Fibroblast of lung (primary cell): ENCODE data around the gene CPN2. TPM values are rescaled to one million over a fixed set of nuclear protein-coding genes. Genes with fewer than 3 reads are reported as not detected.

ENCODE experiments used
- DNase-seq, 2 donors: peaks; one replicate each; pipeline versions ENCODE4 v3.0.0 to v3.0.0-alpha.2; 2010; ENCODE audit warnings: low read depth in 2 of 2
- H2AFZ ChIP-seq: 2 replicates; pipeline ENCODE4 v1.5.1; 2012; ENCODE audit warnings: low read length, control low read depth, inconsistent platforms
- H3K27ac ChIP-seq: 2 replicates; pipeline ENCODE4 v1.5.1; 2011; ENCODE audit warnings: low read length, control low read depth; ENCODE audit not compliant: insufficient read depth
- H3K27me3 ChIP-seq: 2 replicates; pipeline ENCODE4 v1.5.1; 2011; ENCODE audit warnings: mild to moderate bottlenecking, low read length; ENCODE audit not compliant: control insufficient read depth, insufficient read depth
- H3K36me3 ChIP-seq: 2 replicates; pipeline ENCODE4 v1.5.1; 2011; ENCODE audit warnings: low read length; ENCODE audit not compliant: control insufficient read depth, insufficient read depth
- H3K4me1 ChIP-seq: 2 replicates; pipeline ENCODE4 v1.5.1; 2011; ENCODE audit warnings: low read length; ENCODE audit not compliant: control insufficient read depth, insufficient read depth; ENCODE audit errors: extremely low read depth
- H3K4me2 ChIP-seq: 2 replicates; pipeline ENCODE4 v1.5.1; 2011; ENCODE audit warnings: low read length, control low read depth; ENCODE audit not compliant: insufficient read depth; ENCODE audit errors: extremely low read depth
- H3K4me3 ChIP-seq, 4 experiments: fragments of 200-600 bp in 1 of 4; sonication (generic) in 1 of 4; replicated peaks in 1 of 4; 2 replicates each; pipeline ENCODE4 v1.5.1; 2011 to 2016; ENCODE audit warnings: low read length in 4 of 4, low read depth in 3 of 4, mild to moderate bottlenecking in 3 of 4, control low read depth in 2 of 4, inconsistent platforms in 1 of 4, mixed read lengths in 1 of 4; ENCODE audit not compliant: insufficient read depth in 1 of 4; ENCODE audit errors: control extremely low read depth in 1 of 4
- H3K79me2 ChIP-seq: 2 replicates; pipeline ENCODE4 v1.5.1; 2012; ENCODE audit warnings: mild to moderate bottlenecking, low read length, inconsistent platforms; ENCODE audit not compliant: control insufficient read depth, insufficient read depth
- H3K9ac ChIP-seq: 2 replicates; pipeline ENCODE4 v1.5.1; 2011; ENCODE audit warnings: mild to moderate bottlenecking, low read length, control low read depth; ENCODE audit not compliant: insufficient read depth
- H3K9me3 ChIP-seq: 2 replicates; pipeline ENCODE4 v1.5.1; 2012; ENCODE audit warnings: low read depth, low read length; ENCODE audit not compliant: control insufficient read depth, insufficient read depth
- H4K20me1 ChIP-seq: 2 replicates; pipeline ENCODE4 v1.5.1; 2011; ENCODE audit warnings: low read length; ENCODE audit not compliant: control insufficient read depth, insufficient read depth; ENCODE audit errors: extremely low read depth
- CTCF ChIP-seq, 2 donors: IDR thresholded peaks in 1 of 2; conservative IDR thresholded peaks in 1 of 2; 1 replicate in 1 of 2; 2 replicates in 1 of 2; pipeline ENCODE4 v1.5.1; 2011 to 2012; ENCODE audit warnings: low read length in 2 of 2, control low read depth in 1 of 2, inconsistent platforms in 1 of 2, low read depth in 1 of 2, mild to moderate bottlenecking in 1 of 2
- EZH2 ChIP-seq: IDR thresholded peaks from 2 replicates; pipeline ENCODE4 v1.5.1; 2012; ENCODE audit warnings: low read length, control low read depth, mild to moderate bottlenecking; ENCODE audit errors: missing control alignments
- polyA plus RNA-seq, 2 donors: library from polyadenylated mRNA; depleted of rRNA in 1 of 2; stranded (reverse) in 1 of 2; unstranded in 1 of 2; fragments of >200 nt; gene quantifications; 2 replicates each; pipeline ENCODE4 v1.2.1, GENCODE V29; 2011 to 2012; ENCODE audit warnings: missing spikeins in 1 of 2
- total RNA-seq: library from RNA; depleted of rRNA; stranded (reverse); fragments of >200 nt; gene quantifications from 2 replicates; pipeline ENCODE4 v1.2.1, GENCODE V29; 2014

Gene CPN2
- total and polyA plus RNA-seq, 2 donors (not counting 1 experiment from before 2014, with no cell fraction given): not detected

GRCh38 chr3:194321693-194322640, 29.2 kb downstream of the CPN2 start:
- H3K27me3 ChIP-seq: peaks cover 25% of the 10 kb centered on the region
- no peaks in the 10 kb centered on the region for H4K20me1 ChIP-seq
- H3K4me2 ChIP-seq: no peak overlapping the region
- TF ChIP-seq EZH2 (no peak), CTCF (conservative IDR thresholded peaks at IDR 0.05 in 1 of 2, IDR thresholded peaks at IDR 0.05 in 1 of 2; ENCODE audit: low read depth in 1 of 2, low read length in 2 of 2) (no peak)
- no peaks in the 10 kb centered on the region for H3K79me2 ChIP-seq
- no peak overlapping the region for H3K27ac ChIP-seq
- no peaks in the 10 kb centered on the region for H3K9me3 ChIP-seq
- H3K4me1 ChIP-seq: peaks cover 7% of the 10 kb centered on the region
- no peak overlapping the region for H3K9ac ChIP-seq
- no peak overlapping the region for H3K4me3 ChIP-seq
- H3K36me3 ChIP-seq: no peaks in the 10 kb centered on the region
- no peak for DNase-seq
- H2AFZ ChIP-seq: no peak overlapping the region

GRCh38 chr3:194320744-194321243, 30.3 kb downstream of the CPN2 start:
- Histone ChIP-seq H3K9me3 (no peaks in the 10 kb centered on the region), H4K20me1 (no peaks in the 10 kb centered on the region), H3K36me3 (no peaks in the 10 kb centered on the region), H3K4me2 (no peak overlapping the region), H3K4me3 (no peak overlapping the region), H3K27me3 (peaks cover 31% of the 10 kb centered on the region), H3K27ac (no peak overlapping the region), H3K79me2 (no peaks in the 10 kb centered on the region), H2AFZ (no peak overlapping the region), H3K4me1 (peaks cover 7% of the 10 kb centered on the region), H3K9ac (no peak overlapping the region)
- no peak for DNase-seq
- TF ChIP-seq EZH2 (no peak), CTCF (conservative IDR thresholded peaks at IDR 0.05 in 1 of 2, IDR thresholded peaks at IDR 0.05 in 1 of 2; ENCODE audit: low read depth in 1 of 2, low read length in 2 of 2) (no peak)

GRCh38 chr3:194320100-194320499, 31.0 kb downstream of the CPN2 start:
- H3K36me3 ChIP-seq: no peaks in the 10 kb centered on the region
- peaks cover 11% of the 10 kb centered on the region for H3K4me1 ChIP-seq
- no peaks in the 10 kb centered on the region for H4K20me1 ChIP-seq
- H3K79me2 ChIP-seq: no peaks in the 10 kb centered on the region
- H3K9me3 ChIP-seq: no peaks in the 10 kb centered on the region
- no peak overlapping the region for H3K4me2 ChIP-seq
- no peak for DNase-seq
- no peak for TF ChIP-seq EZH2
- no peak for TF ChIP-seq CTCF (conservative IDR thresholded peaks at IDR 0.05 in 1 of 2, IDR thresholded peaks at IDR 0.05 in 1 of 2; ENCODE audit: low read depth in 1 of 2, low read length in 2 of 2)
- no peak overlapping the region for H3K27ac ChIP-seq
- H3K27me3 ChIP-seq: peaks cover 34% of the 10 kb centered on the region
- no peak overlapping the region for H2AFZ ChIP-seq
- no peak overlapping the region for H3K9ac ChIP-seq
- H3K4me3 ChIP-seq: no peak overlapping the region
